BE2C (cell line): ENCODE results near the gene LOXL4.

Source experiments
- DNase-seq: peaks from one replicate; pipeline ENCODE4 v3.0.0-alpha.2; 2020
- H3K27me3 ChIP-seq: fragments of 250-450 bp; sonication (Bioruptor Pico); 2 replicates; pipeline ENCODE4 v1.5.1; 2020; ENCODE audit warnings: mild to moderate bottlenecking
- H3K36me3 ChIP-seq: fragments of 250-450 bp; sonication (Bioruptor Pico); 2 replicates; pipeline ENCODE4 v1.5.1; 2020; ENCODE audit warnings: mild to moderate bottlenecking
- H3K4me1 ChIP-seq: fragments of 250-450 bp; sonication (Bioruptor Pico); 2 replicates; pipeline ENCODE4 v1.5.1; 2020
- H3K4me3 ChIP-seq: 2 replicates; pipeline ENCODE4 v1.5.1; 2011; ENCODE audit warnings: low read depth, low read length
- H3K9me3 ChIP-seq: fragments of 250-450 bp; sonication (Bioruptor Pico); 2 replicates; pipeline ENCODE4 v1.5.1; 2020
- TF ChIP-seq, protein P1 (sequence below): IDR thresholded peaks from 2 replicates; pipeline ENCODE4 v1.5.1; 2012; ENCODE audit warnings: mild to moderate bottlenecking, low read depth, low read length

The LOXL4 gene

DNA sequence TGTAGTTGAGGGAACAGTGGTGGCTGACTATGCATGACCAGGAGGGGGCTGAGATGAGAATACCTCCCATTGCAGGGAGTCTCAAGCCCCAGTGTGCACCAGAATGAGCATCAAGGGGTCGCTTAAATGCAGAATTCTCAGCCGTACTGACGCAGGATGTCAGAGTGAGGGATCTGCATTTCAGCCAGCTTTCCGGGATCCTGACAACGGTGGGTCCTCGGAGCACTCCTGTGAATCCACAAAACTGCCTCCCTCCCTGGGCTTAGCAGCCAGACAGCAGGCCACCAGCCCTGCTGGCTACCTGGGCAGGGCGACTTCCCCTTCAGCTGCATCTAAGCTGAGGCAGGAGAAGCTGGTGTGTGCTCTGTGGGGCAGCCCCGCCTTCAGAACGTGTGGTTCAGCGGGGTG is 21.8 kb upstream of the LOXL4 start:
- H3K4me3 ChIP-seq = no peak overlapping the region
- H3K36me3 ChIP-seq = no peaks in the 10 kb centered on the region
- no peaks in the 10 kb centered on the region for H3K9me3 ChIP-seq
- TF ChIP-seq, protein P1, sequence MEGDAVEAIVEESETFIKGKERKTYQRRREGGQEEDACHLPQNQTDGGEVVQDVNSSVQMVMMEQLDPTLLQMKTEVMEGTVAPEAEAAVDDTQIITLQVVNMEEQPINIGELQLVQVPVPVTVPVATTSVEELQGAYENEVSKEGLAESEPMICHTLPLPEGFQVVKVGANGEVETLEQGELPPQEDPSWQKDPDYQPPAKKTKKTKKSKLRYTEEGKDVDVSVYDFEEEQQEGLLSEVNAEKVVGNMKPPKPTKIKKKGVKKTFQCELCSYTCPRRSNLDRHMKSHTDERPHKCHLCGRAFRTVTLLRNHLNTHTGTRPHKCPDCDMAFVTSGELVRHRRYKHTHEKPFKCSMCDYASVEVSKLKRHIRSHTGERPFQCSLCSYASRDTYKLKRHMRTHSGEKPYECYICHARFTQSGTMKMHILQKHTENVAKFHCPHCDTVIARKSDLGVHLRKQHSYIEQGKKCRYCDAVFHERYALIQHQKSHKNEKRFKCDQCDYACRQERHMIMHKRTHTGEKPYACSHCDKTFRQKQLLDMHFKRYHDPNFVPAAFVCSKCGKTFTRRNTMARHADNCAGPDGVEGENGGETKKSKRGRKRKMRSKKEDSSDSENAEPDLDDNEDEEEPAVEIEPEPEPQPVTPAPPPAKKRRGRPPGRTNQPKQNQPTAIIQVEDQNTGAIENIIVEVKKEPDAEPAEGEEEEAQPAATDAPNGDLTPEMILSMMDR = no peak
- H3K27me3 ChIP-seq = no peaks in the 10 kb centered on the region
- no peak for DNase-seq
- H3K4me1 ChIP-seq = no peaks in the 10 kb centered on the region

DNA sequence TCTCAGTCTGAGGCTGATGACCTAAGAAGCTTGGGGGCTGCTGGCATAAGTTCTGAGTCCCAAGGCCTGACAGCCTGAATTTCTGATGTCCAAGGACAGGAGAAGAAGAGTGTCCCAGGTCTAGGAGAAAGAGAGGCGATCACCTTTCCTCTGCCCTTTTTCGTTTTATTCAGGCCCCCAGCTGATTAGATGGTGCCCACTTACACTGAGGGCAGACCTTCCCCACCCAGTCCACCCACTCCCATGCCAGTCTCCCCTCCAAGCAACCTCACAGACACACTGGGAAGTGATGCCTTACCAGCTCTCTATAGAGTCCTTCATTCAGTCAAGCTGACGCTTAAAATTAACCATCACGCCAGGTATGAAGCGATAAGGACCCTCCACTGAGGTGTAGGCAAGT is 19.3 kb upstream of the LOXL4 start:
- H3K36me3 ChIP-seq = no peaks in the 10 kb centered on the region
- H3K4me1 ChIP-seq = no peaks in the 10 kb centered on the region
- no peak overlapping the region for H3K4me3 ChIP-seq
- TF ChIP-seq, protein P1 = no peak
- no peaks in the 10 kb centered on the region for H3K27me3 ChIP-seq
- DNase-seq = no peak
- H3K9me3 ChIP-seq = no peaks in the 10 kb centered on the region

DNA sequence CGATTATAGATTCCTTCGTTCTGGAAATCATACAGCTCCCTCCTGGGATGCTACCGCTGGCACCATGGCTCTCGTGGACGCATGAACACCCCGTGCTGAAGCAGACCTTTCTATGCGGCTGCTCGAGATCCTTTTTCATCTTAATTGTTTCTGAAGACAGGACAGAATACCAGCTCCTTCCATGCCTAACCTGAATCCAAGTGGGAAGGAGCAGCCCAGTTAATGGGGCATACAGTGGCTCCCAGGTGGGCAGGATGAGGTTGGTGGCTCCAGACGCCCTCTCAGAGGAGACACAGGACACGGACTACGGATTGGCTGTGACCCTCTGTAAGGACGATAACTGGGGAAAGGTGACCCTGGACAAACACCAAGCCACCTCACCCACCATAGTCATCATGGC is 18.4 kb upstream of the LOXL4 start:
- Histone ChIP-seq H3K4me3 (no peak overlapping the region), H3K4me1 (no peaks in the 10 kb centered on the region), H3K27me3 (no peaks in the 10 kb centered on the region), H3K36me3 (no peaks in the 10 kb centered on the region), H3K9me3 (no peaks in the 10 kb centered on the region)
- TF ChIP-seq, protein P1 = no peak
- no peak for DNase-seq

DNA sequence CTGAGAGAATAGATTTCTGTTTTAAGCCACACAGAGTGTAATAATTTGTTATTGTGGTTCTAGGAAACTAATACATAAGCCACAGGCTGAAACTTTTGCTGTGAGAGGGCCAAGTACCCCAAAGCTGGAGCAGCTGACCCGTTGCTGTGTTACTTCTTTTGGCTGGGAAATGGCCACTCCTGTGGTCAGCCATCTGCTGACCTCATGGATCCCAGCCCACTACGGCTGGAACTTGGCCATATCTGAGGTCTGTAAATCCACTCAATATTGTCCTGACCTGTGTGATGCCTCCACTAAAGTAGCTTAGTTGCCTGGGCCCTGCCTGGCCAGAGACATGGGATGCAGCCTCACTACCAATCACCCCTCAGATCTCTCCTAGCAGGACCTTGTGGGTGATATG is 17.4 kb upstream of the LOXL4 start:
- Histone ChIP-seq H3K4me1 (no peaks in the 10 kb centered on the region), H3K9me3 (no peaks in the 10 kb centered on the region), H3K27me3 (no peaks in the 10 kb centered on the region), H3K4me3 (no peak overlapping the region), H3K36me3 (no peaks in the 10 kb centered on the region)
- TF ChIP-seq, protein P1 = no peak
- no peak for DNase-seq

DNA sequence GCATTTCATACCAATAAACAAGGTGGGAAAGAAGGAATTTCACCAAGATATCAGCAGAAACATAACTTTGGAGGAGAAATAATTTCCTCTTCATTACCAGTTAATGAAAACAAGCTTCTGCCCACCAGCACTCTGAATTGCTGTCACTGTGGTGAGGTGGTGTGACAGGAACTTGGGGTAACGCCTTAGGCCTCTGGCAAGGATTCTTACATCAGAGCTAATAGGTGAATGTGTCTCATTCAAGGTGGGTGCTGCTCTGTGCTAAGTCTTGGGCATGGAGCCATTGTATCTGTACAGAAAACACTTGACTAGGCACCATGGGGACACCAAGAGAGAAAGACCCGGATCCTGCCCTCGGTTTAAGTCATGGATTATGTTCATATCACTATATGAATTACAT is 8.3 kb upstream of the LOXL4 start:
- Histone ChIP-seq H3K9me3 (no peaks in the 10 kb centered on the region), H3K4me3 (no peak overlapping the region), H3K4me1 (no peaks in the 10 kb centered on the region), H3K36me3 (no peaks in the 10 kb centered on the region), H3K27me3 (peaks cover 2% of the 10 kb centered on the region; the same call in 1 of the 2 replicates)
- DNase-seq = no peak
- TF ChIP-seq, protein P1 = no peak

DNA sequence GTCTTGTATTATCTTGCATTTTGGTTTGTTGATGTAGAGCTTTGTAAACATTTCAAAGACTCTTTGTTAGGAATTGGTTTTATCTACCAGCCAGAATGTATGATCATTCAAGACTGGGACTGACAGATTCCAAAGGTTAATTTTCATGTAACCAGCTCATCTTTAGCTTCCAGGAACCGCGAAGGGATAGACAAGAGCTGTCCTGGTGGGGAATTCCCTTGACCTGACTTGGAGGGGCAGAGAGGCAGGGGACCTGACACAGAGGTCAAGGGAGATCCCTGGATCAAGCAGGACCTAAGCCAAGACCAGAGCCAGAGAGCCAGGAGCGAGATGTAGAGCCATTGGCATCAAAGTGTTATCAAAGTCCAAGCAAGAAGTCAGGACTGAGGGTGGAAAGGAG is 6.6 kb upstream of the LOXL4 start:
- no peaks in the 10 kb centered on the region for H3K9me3 ChIP-seq
- H3K4me1 ChIP-seq = no peaks in the 10 kb centered on the region
- H3K36me3 ChIP-seq = no peaks in the 10 kb centered on the region
- peaks cover 2% of the 10 kb centered on the region; the same call in 1 of the 2 replicates for H3K27me3 ChIP-seq
- TF ChIP-seq, protein P1 = no peak
- no peak for DNase-seq
- H3K4me3 ChIP-seq = no peak overlapping the region
